Skin epidermis (tissue), 12 donors: ENCODE results near the gene GREB1.
"Not testable (repeated sequence)": the region's sequence is repeated elsewhere in the genome, so short reads cannot be mapped to it uniquely, and the experiment has no call there.

Source experiments
- H3K27ac ChIP-seq, 21 experiments: fragments of 200-600 bp; sonication (generic) in 11 of 21; one replicate each; pipeline ENCODE4 v1.5.0; 2020; ENCODE audit warnings: mild to moderate bottlenecking in 3 of 21, inconsistent platforms in 2 of 21, moderate library complexity in 2 of 21
- H3K4me3 ChIP-seq, 7 experiments: fragments of 200-600 bp; sonication (generic) in 2 of 7; one replicate each; pipeline ENCODE4 v1.5.0; 2020; ENCODE audit warnings: inconsistent platforms in 2 of 7, mild to moderate bottlenecking in 2 of 7, moderate library complexity in 1 of 7

The GREB1 gene

GRCh38 chr2:11652553-11652952, 118.7 kb downstream of the GREB1 start:
- Histone ChIP-seq H3K4me3 (no peak overlapping the region), H3K27ac (no peak overlapping the region)

- no peak overlapping the region for H3K4me3 ChIP-seq
- no peak overlapping the region for H3K27ac ChIP-seq
Observed at GRCh38 chr2:11655495-11655894, 121.7 kb downstream of the GREB1 start.

GRCh38 chr2:11656252-11656651, 122.4 kb downstream of the GREB1 start:
- H3K27ac ChIP-seq: no peak overlapping the region
- H3K4me3 ChIP-seq: no peak overlapping the region

GRCh38 chr2:11656671-11657101, 122.8 kb downstream of the GREB1 start:
- Histone ChIP-seq H3K27ac (no peak overlapping the region), H3K4me3 (no peak overlapping the region)

GRCh38 chr2:11657195-11657594, 123.3 kb downstream of the GREB1 start:
- H3K4me3 ChIP-seq: no peak overlapping the region
- H3K27ac ChIP-seq: no peak overlapping the region

- H3K4me3 ChIP-seq: no peak overlapping the region
- H3K27ac ChIP-seq: no peak overlapping the region
Observed at GRCh38 chr2:11657646-11658045, 123.8 kb downstream of the GREB1 start.

GRCh38 chr2:11658208-11659114, 124.6 kb downstream of the GREB1 start:
- no peak overlapping the region for H3K4me3 ChIP-seq
- H3K27ac ChIP-seq: no peak overlapping the region

GRCh38 chr2:11659115-11659475, 125.2 kb downstream of the GREB1 start:
- H3K4me3 ChIP-seq: no peak overlapping the region
- H3K27ac ChIP-seq: no peak overlapping the region

- no peak overlapping the region for H3K27ac ChIP-seq
Observed at GRCh38 chr2:11659851-11660250, 126.0 kb downstream of the GREB1 start.

GRCh38 chr2:11660396-11660795, 126.6 kb downstream of the GREB1 start:
- not testable (repeated sequence) for H3K27ac ChIP-seq, H3K4me3 ChIP-seq

More at GRCh38 chr2:11659851-11660250, 126.0 kb downstream of the GREB1 start:
- no peak overlapping the region for H3K4me3 ChIP-seq

- H3K27ac ChIP-seq: no peak overlapping the region
- H3K4me3 ChIP-seq: no peak overlapping the region
Observed at GRCh38 chr2:11661891-11662435, 128.1 kb downstream of the GREB1 start.

GRCh38 chr2:11662882-11663281, 129.0 kb downstream of the GREB1 start:
- no peak overlapping the region for H3K27ac ChIP-seq

GRCh38 chr2:11663427-11663826, 129.6 kb downstream of the GREB1 start:
- no peak overlapping the region for H3K4me3 ChIP-seq
- no peak overlapping the region for H3K27ac ChIP-seq

More at GRCh38 chr2:11662882-11663281, 129.0 kb downstream of the GREB1 start:
- H3K4me3 ChIP-seq: no peak overlapping the region

- H3K4me3 ChIP-seq: no peak overlapping the region
- no peak overlapping the region for H3K27ac ChIP-seq
Observed at GRCh38 chr2:11665028-11665427, 131.2 kb downstream of the GREB1 start.

- no peak overlapping the region for H3K4me3 ChIP-seq
- no peak overlapping the region for H3K27ac ChIP-seq
Observed at GRCh38 chr2:11665510-11666362, 131.9 kb downstream of the GREB1 start.

- Histone ChIP-seq H3K27ac (no peak overlapping the region), H3K4me3 (no peak overlapping the region)
Observed at GRCh38 chr2:11667194-11667593, 133.3 kb downstream of the GREB1 start.

- no peak overlapping the region for H3K4me3 ChIP-seq
- H3K27ac ChIP-seq: no peak overlapping the region
Observed at GRCh38 chr2:11667866-11668637, 134.2 kb downstream of the GREB1 start.

- Histone ChIP-seq H3K4me3 (no peak within 1 kb of the TSS), H3K27ac (no peak within 1 kb of the TSS)
Observed at GRCh38 chr2:11669454-11670291, 135.8 kb downstream of the GREB1 start, which contains the start of gene NTSR2. Gene NTSR2, minus strand, starts transcription at chr2:11670195. Its CDS starts 66 bp downstream, at chr2:11670129.

GRCh38 chr2:11672407-11672806, 138.6 kb downstream of the GREB1 start:
- Histone ChIP-seq H3K4me3 (no peak overlapping the region), H3K27ac (no peak overlapping the region)
